ENCODE measurements around the gene GABBR2.

GRCh38 chr9:98736226-98736625 lies 27.5 kb upstream of the GABBR2 start:
- no peak for TF ChIP-seq CTCF (IDR thresholded peaks at IDR 0.05)
- no peak for TF ChIP-seq POLR2A (IDR thresholded peaks at IDR 0.05)
